ENCODE data around the gene FREM2. TPM values are rescaled to one million over a fixed set of nuclear protein-coding genes. Genes with fewer than 3 reads are reported as not detected.

The FREM2 gene
- total and polyA plus RNA-seq, 7 donors = 0.18 to 9.4 (median 2.2) TPM

GRCh38 chr13:38922170-38922569, 235.3 kb downstream of the FREM2 start:
- intact Hi-C loops (cut with DNase I) = no loop called here
- Histone ChIP-seq H3K27ac (no peak overlapping the region), H3K36me3 (ENCODE audit: insufficient read depth in 1 of 2, low read depth in 1 of 2) (no peaks in the 10 kb centered on the region), H3K27me3 (ENCODE audit: insufficient read depth in 3 of 3, low read length in 2 of 3) (no peaks in the 10 kb centered on the region), H3K4me3 (no peak overlapping the region), H3K4me1 (no peaks in the 10 kb centered on the region), H3K9me3 (no peaks in the 10 kb centered on the region)
- DNase-seq (no peak), ATAC-seq (no peak)
- WGBS, 3 donors = 86 to 92% (median 89%) methylated on average over 1 of the region's 1 CpG
- TF ChIP-seq CTCF (IDR thresholded peaks at IDR 0.05) = no peak

DNA sequence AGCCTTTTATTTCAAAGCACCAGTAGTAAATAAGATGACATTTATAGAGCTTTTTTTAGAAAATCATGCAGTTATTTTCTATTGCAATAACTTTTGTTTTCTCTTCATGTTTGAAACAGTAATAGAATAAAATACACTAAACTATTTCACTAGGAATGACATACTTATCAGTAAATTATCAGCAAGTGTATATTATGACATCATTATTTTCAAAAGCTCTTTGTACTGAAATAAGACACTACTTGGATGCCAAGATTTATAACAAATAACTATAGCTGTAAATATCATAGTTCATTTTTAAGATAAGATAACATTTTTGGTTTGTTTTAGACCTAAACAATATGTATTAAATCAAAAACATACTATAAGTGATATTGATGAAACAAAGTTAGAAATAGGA, 246.9 kb downstream of the FREM2 start:
- no peak for TF ChIP-seq CTCF (IDR thresholded peaks at IDR 0.05)
- ATAC-seq (no peak), DNase-seq (no peak)
- intact Hi-C loops (cut with DNase I) = no loop called here
- no peak overlapping the region for H3K27ac ChIP-seq
- H3K36me3 ChIP-seq (ENCODE audit: insufficient read depth in 1 of 2, low read depth in 1 of 2) = no peaks in the 10 kb centered on the region
- no peak overlapping the region for H3K4me3 ChIP-seq
- no peaks in the 10 kb centered on the region for H3K9me3 ChIP-seq
- H3K27me3 ChIP-seq (ENCODE audit: insufficient read depth in 3 of 3, low read length in 2 of 3) = no peaks in the 10 kb centered on the region
- H3K4me1 ChIP-seq = no peaks in the 10 kb centered on the region
